ENCODE measurements around the gene ZEB1.
"Not testable (repeated sequence)": the region's sequence is repeated elsewhere in the genome, so short reads cannot be mapped to it uniquely, and the experiment has no call there.

ZEB1 gene

DNA sequence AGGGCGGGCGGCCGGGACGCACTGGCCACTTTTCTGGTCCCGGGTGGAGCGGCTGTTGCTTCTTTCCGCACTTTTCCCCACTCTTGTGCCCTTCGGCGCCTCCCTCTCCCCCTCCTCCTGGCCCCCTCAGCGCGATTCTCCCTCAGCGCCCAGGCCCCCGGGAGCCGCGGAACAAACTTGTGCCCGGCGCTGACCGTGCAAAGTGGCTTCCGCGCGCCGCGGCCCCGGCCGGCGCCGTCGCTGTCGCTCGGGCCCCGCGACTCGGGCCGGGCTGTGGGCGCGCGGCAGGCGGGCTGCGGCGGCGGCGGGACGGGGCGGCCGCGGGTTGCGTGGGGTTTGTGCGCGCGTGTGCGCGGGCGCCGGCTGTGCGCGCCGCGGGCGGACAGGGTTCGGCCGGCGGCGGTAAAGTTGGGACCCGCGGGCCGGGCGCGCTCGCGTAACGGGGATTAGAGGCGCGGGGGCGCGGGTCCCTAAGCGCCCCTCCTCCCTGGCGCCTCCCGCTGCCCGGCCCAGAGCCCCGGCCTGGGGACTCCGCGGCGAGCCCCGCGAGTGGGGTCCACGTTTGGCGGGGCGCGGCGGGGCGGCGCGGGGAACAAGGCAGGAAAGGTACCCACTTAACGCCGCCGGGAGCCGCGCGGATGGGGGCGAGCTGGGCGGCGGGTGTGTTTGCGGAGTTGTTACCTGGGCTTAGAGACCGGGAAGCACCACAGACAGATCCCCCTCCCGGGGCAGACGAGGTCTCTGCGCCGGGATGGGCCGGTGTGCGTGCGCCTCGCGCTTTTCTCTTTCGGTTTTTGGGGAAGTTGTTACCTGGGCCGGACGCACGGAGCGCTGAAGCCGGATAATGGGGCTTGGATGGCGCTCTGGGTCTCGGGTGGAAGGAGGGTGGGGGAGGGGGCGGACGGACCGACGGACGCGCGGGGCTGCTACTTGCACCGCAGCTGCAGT lies 860 bp downstream of the ZEB1 start:
- peak; percentile 63 for DNase-seq (ENCODE audit: low spot score)

DNA sequence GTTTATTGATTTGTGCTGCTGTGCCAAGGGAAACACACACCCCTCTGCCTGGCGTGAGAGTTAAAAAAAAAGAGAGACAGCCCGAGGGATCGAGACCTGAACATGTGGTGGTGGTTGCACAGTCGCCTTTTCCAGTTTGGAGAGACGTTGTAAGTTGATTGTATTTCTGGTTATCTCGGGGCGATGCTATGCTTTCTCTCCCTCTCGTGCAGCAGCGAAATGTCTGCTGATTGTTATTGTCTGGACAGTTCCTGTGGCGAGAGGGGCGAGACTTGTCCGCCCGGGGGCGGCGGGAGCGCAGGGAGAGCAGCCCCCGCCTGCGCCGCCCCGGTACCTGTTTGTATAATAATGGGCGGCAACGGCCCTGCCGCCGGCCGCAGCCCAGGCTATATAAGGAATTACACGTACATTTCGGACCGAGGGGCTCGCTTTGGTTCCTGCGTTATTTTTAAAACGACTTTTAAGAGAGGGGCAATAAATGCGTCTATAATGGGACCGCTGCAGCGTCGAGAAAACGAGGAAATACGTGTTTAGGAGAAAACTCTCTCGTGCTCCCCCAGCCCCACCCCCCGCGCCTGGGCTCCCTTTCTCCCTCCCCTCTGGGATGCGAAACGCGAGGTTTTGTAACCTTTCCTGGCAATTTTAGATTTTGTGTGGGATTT lies 1.7 kb downstream of the ZEB1 start:
- DNase-seq (ENCODE audit: low spot score): peak; percentile 61

DNA sequence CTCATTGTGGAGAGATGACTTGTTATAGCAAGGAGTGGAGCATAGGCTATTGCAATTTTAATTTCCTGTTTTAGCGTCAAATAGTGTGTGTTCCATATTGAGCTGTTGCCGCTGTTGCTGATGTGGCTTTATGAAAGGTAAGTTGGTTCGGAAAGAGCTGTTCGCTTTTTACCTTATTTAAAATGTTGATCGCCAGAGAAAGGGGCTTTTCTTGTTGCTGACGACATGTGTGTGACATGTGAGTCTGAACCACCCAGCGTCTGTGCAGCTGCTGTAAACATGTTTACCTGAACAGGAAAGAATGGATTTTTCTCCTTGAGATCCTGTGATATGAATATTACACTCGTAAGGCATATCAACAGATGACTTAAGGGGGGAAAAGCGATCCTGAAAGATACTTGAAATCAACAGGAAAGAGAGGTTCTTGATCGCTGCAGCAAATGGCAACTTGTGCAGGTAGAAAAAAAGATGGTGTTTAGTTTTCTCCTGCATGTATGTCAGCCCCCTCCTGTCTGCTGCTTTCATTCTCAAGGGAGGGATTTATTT lies 2.5 kb downstream of the ZEB1 start:
- DNase-seq (ENCODE audit: low spot score): no peak

DNA sequence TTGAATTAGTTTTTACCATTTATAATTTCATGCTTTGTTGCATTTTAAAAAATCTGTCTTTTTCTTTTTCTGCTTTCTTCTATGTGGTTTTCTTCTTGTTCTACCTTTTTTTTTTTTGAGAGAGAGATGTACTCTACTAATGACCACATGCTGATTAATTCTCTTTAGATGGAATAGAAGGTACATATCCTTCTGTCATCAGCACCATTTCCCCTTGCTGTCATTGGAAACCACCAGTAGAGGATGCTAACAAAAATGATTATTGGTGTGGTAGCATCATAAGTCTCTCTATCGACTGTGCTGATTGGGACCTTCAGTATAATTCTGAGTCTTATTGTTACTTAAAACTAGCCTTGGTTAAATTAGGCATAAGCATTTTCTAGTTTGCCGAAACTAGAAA lies 3.6 kb downstream of the ZEB1 start:
- no peak for DNase-seq (ENCODE audit: low spot score)

DNA sequence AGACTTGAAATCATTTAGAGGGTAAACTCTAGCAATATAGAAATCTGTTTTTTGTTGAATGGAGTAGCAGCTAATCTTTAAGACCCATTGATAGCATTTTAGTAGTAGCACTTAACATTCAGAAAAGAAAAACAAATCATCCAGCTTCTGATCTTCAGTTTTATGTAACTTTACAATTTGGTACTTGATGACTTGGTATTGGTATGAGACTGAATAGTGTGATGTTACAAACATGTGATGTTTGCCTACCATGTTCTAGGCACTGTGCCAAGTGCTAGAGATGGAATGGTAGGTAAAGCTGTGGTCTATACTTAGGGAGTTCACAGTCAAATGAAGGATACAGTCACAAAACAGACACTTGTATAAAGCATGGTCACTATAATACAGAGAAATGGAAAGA lies 21.3 kb downstream of the ZEB1 start:
- no peak for DNase-seq (ENCODE audit: low spot score)

DNA sequence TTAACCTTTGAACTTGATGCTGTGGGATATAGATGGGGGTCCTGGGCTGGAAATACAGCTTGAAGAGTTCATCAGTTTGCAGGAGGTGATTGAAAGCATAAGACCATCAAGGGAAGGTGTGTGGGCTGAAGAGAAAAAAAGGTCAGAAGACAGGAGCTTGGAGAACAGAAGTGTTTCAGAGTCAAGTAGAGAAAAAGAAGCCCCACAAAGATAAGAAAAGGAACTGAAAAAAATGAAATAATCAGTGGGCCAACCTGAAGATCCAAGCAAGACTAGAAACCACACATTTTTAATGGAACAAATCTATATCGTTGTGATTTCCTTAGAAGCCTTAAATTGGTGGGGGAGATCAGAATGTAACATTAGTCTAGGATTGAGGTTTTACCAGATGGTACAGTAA lies 22.5 kb downstream of the ZEB1 start:
- no peak for DNase-seq (ENCODE audit: low spot score)

DNA sequence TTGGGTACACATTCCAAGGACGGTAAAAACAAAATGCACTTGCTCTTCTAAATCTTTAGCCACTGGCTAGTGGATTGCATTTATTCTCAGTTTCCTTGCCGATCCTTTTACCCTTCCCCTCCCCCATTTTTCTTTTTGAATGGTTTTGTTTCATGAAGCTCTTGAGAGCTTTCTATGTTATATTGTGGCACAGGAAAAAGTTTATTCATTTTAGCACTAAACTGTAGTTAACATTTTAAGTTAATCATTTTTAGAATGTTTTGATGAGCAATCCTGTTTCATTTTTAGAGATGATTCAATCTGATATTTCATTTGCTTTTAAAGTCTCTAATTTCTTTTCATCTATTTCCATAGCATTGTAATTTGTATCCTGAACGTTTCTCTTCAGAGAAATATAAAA lies 24.0 kb downstream of the ZEB1 start:
- DNase-seq (ENCODE audit: low spot score): no peak

DNA sequence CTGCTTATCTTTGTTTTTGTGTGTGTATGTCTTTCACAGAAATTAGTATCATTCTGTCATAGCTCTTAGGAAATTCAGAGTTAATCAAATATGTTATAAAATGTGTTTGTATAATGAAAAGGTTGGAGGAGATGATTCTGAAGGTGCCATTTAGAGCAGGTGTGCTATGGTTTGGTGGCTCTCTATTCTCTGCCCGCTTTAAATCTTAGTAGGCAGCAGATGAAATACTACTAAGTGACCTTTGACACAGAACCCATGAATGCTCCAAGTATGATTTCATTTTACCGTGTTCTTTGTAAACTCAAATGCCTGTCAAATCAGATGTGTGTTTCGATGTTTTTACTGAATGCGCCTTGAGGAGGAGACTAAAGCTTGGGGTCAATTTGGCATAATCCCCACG lies 24.5 kb downstream of the ZEB1 start:
- DNase-seq (ENCODE audit: low spot score): no peak

DNA sequence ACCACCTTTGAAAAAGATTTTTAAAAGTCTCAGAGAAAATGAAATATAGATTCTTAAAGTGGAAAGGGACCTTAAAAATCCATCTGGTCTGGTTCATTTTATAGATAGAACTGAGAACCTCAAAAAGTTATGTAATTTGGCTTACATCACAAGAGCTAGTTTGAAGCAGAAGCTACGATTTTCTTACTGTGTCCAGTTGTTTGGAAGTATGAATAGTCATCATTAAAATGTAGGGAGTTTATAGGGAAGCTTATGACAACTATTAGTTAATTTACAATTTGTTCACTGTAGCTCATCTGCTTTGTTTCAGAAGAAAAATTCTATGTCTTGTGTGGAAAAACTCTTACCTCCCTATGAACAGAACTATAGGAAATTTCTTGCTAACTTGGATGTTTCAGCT lies 26.9 kb downstream of the ZEB1 start:
- no peak for DNase-seq (ENCODE audit: low spot score)

DNA sequence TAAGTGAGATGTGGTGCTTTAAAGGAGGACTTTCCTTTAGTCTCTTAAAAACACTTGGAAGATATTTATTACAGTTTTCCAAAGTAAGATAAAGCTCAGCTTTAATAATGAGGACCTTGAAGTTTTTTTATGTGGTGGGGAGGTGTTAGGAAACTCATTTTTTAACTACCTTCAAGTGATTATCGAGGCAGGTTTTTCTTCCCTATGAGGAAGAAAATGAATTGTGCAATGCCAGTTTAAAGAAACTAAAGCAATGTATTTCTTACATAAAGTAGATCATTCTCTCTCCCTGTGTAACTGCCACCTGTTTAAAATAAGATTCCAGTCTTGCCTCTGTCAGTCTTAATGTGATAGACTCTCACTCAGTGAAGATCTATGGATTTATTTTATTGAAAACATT lies 27.9 kb downstream of the ZEB1 start:
- no peak for DNase-seq (ENCODE audit: low spot score)

DNA sequence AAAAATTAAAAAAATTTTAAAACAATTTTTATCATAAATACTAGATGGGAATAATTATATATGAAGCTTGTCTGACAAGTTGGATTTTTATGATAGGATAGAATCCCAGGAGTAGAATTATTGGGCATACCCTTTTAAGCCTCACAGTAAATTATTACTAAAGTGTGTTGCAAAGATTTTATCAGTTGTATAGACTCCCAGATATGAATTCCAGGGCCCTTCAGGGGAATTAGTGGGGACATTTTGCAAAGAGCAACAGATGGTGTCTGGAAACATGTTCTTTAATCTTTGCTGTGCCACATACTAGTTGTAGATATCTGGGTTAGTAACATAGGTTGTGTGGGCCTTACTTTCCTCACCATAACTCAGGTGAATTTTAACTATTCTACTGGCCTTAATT lies 28.7 kb downstream of the ZEB1 start:
- DNase-seq (ENCODE audit: low spot score): no peak

DNA sequence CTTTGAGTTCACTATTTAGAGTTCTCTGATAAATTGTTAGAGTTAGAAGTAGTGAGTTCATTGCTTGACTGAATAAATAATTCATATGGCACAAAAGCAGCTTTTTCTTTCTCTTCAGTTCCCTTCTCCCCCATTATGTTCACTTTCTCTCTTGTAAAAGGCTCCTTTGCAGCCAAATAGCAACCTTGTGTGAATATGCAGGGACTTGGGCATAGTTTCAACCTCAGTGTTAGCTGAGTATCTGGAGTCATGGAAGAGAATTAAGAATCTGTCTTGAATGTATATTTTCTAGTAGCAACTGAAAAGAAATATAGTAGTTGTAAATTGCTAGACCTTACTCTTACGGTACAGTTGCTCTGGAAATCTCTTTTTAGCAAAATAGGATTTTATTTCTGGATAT lies 31.9 kb downstream of the ZEB1 start:
- no peak for DNase-seq (ENCODE audit: low spot score)

DNA sequence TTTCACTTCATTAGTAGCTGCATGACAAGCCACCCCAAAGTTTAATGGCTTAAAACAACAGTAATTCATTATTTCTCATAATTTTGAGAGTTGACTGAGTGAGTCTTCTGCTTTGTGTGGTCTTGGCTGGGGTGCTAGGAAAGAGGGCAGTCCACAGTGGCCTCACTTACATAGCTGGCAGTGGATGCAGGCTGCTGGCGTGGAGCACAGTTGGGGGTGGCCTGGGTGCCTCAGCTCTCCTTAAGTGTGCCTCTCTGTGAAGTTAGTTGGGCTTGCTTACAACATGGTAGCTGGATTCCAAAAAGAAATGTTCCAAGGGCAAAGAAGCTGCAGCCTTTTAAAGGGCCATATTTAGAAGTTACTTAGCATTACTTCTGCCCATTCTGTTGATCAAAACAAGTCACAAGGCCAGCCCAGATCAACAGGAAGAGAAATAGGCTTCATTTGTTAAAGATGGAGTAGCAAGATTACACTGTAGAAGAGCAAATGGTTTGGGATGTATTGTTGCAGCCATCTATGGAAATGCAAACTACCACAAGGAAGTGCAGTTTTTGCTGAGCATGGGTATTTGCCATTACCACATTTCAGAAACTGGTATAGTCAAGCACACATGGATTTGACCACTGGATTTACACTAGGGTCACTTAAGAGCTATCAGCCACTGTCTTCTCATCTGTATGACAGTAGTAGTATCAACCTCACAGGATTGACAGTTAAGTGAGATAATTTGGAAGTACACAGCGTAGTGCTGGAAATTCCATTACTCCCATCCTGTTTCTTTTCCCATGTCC lies 33.6 kb downstream of the ZEB1 start:
- DNase-seq (ENCODE audit: low spot score): no peak

DNA sequence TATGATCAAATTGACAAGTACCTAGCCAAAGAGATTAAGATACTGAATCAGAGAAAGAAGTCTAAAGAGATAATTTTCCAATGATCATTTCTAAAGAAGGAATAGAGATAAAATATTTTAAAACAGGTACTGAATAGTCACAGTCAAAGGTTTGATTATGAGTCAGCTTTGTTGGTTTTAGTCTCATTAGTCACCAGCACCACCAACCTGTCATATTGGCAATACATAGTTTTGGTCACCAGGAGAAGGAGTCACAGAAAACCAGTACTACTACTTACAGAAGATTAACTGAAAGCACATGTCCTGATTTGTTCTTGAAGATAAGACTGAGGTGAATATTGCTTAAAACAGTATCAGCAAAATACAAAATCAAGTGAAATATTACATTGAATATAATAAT lies 34.6 kb downstream of the ZEB1 start:
- DNase-seq (ENCODE audit: low spot score): no peak

DNA sequence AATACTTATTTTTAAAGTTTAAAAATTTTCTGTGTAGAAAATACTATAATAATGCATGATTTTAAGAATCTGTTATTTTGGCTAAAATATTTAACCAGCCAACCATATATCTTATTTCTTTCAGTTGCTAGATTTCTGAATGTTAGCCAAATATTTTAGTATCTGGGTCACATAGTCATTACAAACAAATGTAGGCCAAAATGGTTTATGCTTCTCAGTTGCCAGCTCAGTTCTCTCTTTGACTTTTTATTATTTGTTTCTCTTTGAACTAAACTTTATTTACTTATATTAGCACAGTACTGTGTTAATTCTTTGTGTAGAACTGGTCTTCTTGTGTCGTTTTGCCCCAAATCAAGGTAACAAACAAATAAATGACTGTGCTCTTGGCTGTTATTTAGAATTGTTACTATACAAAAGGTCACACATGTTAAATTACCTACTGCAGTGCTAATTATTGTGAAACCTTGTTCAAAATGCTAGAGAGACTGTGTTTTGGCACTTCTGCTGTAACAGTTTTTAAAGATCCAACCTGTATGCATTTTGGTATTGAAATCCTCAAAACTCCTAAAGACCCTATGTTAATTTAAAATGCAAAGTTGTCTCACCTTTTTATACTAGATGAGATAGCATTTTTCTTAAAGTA lies 39.8 kb downstream of the ZEB1 start:
- DNase-seq (ENCODE audit: low spot score): no peak

DNA sequence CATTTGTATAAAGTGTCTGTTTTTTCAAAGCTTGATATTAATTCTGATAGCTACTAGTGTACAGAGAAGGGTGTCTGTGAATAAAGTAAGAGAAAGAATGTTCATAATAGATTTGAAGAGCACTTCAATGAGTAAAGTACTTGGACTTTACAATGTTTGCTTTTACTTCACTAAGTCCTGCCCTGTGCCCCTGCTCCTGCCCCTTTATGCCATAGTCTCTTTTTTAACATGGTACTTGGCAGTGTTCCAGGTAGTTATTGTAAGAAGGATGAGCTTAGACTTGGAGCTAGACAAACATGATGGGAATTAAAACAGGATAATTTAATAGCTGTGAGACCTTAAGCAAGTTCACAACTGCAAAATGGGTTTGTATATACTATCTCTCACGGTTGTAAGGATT lies 41.0 kb downstream of the ZEB1 start:
- no peak for DNase-seq (ENCODE audit: low spot score)

DNA sequence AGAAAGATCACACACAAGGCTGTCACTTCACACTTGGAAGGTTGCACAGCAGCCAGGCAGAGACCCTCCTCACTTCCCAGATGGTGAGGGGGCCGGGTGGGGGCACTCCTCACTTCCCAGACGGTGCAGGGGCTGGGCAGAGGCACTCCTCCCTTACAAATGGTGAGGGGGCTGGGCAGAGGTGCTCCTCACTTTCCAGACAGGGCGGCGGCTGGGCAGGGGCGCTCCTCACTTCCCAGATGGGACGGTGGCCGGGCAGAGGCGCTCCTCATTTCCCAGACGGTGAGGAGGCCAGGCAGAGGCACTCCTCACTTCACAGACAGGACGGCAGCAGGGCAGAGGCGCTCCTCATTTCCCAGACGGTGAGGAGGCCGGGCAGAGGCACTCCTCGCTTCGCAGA lies 42.5 kb downstream of the ZEB1 start:
- DNase-seq (ENCODE audit: low spot score): not testable (repeated sequence)

DNA sequence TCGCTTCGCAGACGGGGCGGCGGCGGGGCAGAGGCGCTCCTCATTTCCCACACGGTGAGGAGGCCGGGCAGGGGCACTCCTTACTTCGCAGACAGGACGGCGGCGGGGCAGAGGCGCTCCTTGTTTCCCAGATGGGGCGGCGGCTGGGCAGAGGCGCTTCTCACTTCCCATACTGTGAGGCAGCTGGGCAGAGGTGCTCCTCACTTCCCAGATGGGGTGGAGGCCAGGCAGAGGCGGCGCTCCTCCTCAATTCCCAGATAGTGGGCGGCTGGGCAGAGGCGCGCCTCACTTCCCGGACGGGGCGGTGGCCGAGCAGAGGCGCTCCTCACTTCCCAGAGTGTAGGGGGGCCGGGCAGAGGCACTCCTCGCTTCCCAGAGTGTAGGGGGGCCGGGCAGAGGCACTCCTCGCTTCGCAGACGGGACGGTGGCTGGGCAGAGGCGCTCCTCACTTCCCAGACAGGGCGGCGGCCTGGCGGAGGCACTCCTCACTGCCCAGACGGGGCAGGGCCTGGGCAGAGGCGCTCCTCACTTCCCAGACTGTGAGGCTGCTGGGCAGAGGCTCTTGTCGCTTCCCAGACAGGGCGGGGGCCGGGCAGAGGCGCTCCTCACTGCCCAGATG lies 43.1 kb downstream of the ZEB1 start:
- DNase-seq (ENCODE audit: low spot score): no peak

DNA sequence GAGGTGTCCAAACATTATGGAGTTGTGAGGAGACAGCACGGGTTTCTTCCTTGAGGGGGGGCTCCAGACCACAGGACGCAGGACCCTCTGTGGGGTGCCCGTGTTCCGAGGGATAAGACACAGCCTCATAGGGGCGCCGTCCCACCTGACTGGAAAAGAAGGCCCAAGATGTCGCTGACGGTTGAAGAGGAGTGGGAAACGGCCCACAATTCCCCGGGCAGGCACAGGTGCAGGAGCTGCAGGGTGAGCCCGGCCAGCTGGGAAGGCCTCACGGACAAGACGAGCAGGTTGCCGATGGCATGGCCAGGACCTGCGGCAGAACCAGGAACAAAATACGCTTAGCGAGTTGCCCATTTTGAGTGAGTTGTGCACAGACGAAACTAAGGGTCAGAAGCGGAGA lies 44.7 kb downstream of the ZEB1 start:
- DNase-seq (ENCODE audit: low spot score): not testable (repeated sequence)

DNA sequence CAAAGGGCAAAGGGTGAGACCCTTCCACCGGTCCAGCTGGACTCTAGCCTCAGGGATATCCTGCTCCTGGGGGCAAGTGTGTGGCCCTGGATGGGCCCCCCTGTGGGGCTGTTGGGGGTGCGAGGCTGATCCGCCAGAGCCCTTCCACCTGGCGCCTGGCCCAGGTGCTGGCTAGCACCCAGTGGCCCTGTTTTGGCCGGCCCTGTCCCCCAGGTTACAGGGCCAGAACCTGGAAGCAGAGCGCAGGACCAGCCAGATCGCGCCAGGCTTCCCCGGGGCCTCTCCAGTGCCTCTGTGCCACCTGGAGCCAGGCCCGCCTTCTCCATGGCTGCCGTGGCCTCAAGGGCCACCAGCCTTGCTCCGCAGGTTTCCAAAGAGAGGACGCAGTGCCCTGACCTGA lies 45.2 kb downstream of the ZEB1 start:
- not testable (repeated sequence) for DNase-seq (ENCODE audit: low spot score)

DNA sequence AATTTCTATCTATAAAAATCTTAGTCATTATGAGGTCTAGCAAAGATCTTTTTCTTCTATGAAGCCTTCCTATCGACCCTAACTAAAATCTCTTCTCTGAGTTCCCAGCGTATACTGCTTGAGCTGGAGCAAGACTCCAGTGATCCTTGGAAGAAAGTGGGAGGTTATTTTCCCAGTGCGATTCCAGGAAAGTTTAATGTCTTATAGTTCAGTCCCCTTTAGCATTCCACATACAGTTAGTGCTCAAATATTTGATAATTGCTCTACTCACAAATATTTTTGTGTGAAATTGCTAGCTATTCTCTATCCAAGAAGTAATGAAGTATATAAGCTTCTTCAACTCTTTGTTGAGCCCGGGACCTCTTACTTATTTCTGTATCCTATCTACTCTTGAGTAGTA lies 47.7 kb downstream of the ZEB1 start:
- no peak for DNase-seq (ENCODE audit: low spot score)

DNA sequence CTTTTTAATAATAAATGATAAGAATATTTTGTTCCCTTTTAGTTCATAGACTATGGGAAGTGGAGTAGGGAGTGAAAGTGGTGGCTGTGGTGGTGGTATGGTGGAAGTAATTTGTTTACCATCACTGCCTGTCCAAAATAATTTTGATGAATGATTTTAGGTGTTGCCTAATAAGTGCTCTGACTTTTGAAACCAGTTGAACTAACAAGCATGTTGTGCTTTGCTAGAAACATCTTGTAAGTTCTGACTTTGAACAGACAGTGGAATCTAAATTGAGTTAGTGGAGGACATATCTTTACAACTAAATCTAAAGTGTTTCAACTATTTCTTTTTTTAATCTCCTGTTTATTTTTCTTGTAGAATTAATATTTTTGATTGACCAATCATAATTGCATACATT lies 49.7 kb downstream of the ZEB1 start:
- no peak for DNase-seq (ENCODE audit: low spot score)
